RWPE1 (cell line): ENCODE results near the gene SFN.
"Not testable (repeated sequence)": the region's sequence is repeated elsewhere in the genome, so short reads cannot be mapped to it uniquely, and the experiment has no call there.

Experiments
- CTCF ChIA-PET: fragments of 350-600 bp; sonication (Branson Sonifier 250); formaldehyde crosslinking; extraction: SDS; loops from one replicate; lab custom pipeline; 2021; lab: Yijun Ruan, JAX
- POLR2A ChIA-PET: fragments of 400-600 bp; formaldehyde crosslinking; extraction: SDS; loops from one replicate; lab custom pipeline; 2020; ENCODE audit warnings: antibody characterized with exemption; ENCODE audit not compliant: low non-redundant PET; lab: Yijun Ruan, JAX
- DNase-seq: peaks from one replicate; pipeline ENCODE4 v3.0.0; 2012; ENCODE audit warnings: low spot score
- H3K27ac ChIP-seq: fragments of 450-650 bp; 2 replicates; pipeline ENCODE4 v1.5.1; 2017
- TF ChIP-seq, protein P1 (sequence below): fragments of 450-650 bp; conservative IDR thresholded peaks from 2 replicates; pipeline ENCODE4 v1.5.1; 2017; ENCODE audit warnings: low read depth, mild to moderate bottlenecking

SFN gene

GRCh38 chr1:26839339-26839722 lies 23.6 kb upstream of the SFN start:
- POLR2A ChIA-PET = no interaction called here
- peak overlapping the region; percentile 53 for H3K27ac ChIP-seq
- no peak for DNase-seq
- CTCF ChIA-PET = no interaction called here
- TF ChIP-seq, protein P1, sequence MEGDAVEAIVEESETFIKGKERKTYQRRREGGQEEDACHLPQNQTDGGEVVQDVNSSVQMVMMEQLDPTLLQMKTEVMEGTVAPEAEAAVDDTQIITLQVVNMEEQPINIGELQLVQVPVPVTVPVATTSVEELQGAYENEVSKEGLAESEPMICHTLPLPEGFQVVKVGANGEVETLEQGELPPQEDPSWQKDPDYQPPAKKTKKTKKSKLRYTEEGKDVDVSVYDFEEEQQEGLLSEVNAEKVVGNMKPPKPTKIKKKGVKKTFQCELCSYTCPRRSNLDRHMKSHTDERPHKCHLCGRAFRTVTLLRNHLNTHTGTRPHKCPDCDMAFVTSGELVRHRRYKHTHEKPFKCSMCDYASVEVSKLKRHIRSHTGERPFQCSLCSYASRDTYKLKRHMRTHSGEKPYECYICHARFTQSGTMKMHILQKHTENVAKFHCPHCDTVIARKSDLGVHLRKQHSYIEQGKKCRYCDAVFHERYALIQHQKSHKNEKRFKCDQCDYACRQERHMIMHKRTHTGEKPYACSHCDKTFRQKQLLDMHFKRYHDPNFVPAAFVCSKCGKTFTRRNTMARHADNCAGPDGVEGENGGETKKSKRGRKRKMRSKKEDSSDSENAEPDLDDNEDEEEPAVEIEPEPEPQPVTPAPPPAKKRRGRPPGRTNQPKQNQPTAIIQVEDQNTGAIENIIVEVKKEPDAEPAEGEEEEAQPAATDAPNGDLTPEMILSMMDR = no peak

DNA sequence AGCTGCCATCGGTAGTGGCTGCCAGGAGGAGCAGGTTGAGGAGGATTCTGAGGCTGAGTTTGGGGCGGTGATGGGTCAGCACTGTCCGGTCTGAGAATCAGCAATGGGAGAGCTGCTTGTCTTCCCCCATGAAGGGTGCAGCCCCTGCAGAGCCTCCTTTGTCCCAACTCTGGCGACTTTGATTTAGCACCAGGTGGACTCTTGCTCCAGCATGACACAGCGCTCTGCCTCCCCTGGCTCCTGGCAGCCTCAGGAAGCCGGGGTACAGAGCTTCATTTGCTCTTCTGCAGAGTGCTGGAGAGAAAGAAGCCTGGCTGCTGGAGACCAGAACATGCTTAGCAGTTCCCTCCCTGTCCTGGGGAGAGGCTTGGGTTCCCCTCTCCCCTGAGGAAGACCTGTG lies 23.2 kb upstream of the SFN start:
- POLR2A ChIA-PET = no interaction called here
- H3K27ac ChIP-seq = peak overlapping the region; percentile 53
- CTCF ChIA-PET = no interaction called here
- DNase-seq = no peak
- TF ChIP-seq, protein P1 = no peak

- no peak for DNase-seq
- CTCF ChIA-PET = interaction anchor here (0.7 to 1.0 kb wide), 2 partner anchors 43 to 934 kb away, joined by 3 read pairs; no protein-coding TSS in a partner anchor
- TF ChIP-seq, protein P1 = no peak
- POLR2A ChIA-PET = interaction anchor here (0.7 kb wide), 1 partner anchor 34 kb away, joined by 4 read pairs; no protein-coding TSS in a partner anchor
- H3K27ac ChIP-seq = no peak overlapping the region
These were observed 18.3 kb upstream of the SFN start for GRCh38 chr1:26844424-26845196.

- CTCF ChIA-PET, DNase-seq, POLR2A ChIA-PET: not testable (repeated sequence)
- H3K27ac ChIP-seq = peak overlapping the region; percentile 100
These were observed 15.1 kb upstream of the SFN start for GRCh38 chr1:26847826-26848225.

DNA sequence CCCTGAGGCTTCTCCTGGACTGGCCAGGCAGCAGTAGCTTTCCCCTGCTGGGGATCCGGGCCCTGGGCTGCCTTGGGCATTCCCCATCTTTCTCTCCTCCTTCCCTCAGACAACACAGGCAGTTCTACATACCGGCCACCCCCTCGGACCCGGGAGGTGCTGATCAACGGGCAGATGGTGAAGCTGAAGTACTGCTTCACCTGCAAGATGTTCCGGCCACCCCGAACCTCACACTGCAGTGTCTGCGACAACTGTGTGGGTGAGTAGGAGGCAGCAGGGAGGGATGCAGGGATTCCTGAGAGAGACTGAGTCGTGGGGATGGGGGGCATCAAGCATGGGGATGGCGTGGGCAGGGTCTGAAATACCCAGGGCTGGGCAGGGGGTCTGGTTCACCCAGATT lies 14.4 kb upstream of the SFN start:
- ChIA-PET CTCF (interaction anchor here (0.6 to 1.6 kb wide), 4 partner anchors 38 to 1515 kb away, joined by 3 to 7 read pairs (median 3); no protein-coding TSS in a partner anchor), POLR2A (interaction anchor here (2.1 kb wide), 1 partner anchor 16 kb away, joined by 13 read pairs; no protein-coding TSS in a partner anchor)
- TF ChIP-seq, protein P1 = no peak
- no peak for DNase-seq
- peak overlapping the region; percentile 100 for H3K27ac ChIP-seq

DNA sequence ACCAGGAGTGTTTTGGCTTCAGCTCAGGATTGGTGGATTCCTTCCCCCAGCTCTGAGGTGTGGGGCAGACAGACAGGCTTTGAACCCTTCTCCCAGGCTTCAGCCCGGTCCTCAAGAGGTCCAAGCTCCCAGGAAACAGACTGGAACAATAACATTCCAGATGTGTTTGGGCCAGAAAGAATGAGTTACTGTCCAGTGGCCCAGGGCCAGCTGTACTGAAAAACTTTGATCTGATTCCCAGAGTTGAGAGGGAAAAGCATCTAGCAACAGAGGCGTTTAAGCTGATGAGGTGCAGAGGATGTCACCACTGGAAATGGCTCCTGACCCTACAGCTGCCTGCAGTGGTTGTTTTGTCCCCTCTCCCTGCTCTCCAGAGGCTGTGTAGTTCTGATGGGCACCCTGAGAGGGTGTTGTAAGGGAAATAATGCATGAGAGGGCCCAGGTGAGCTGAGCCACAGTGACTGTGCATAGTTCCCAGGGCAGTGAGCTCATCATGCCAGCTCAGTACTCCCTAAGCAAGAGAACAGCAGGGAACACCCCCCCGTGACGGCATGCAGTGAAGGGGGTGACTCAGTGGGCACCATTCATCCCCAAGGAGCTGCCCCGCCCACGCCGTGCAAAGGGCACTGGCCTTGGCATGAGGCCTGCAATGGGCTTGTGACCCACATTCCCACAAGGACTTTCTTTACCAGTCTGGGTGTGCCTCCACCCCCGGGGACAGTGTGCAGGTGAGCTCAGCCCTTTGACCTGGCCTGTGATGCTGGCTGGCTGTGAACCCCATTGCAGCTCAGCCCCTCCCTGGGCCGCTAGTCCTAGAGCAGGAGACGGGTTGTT lies 13.8 kb upstream of the SFN start:
- peak; percentile 97 for DNase-seq
- H3K27ac ChIP-seq = peak overlapping the region; percentile 100
- TF ChIP-seq, protein P1 = no peak
- ChIA-PET CTCF (interaction anchor here (0.6 to 1.6 kb wide), 6 partner anchors 9 to 1514 kb away, joined by 3 to 7 read pairs (median 4); no protein-coding TSS in a partner anchor), POLR2A (interaction anchor here (1.1 to 2.1 kb wide), 2 partner anchors 13 to 15 kb away, joined by 7 to 13 read pairs; no protein-coding TSS in a partner anchor)
